IMR-90 (cell line): ENCODE measurements around the gene DCAF6. TPM values are rescaled to one million over a fixed set of nuclear protein-coding genes. Genes with fewer than 3 reads are reported as not detected.

Experiments
- ATAC-seq: fragments of 200-7000 bp; cut with Tn5 transposase; 2 replicates; pipeline ENCODE4 v1.9.1; 2020; ENCODE audit warnings: low read depth, mild to moderate bottlenecking, moderate library complexity
- BruUV-seq: library from RNA; stranded (reverse); fragments of 400-500 nt; replicated peaks from 2 replicates; lab custom pipeline; 2021; lab: Mats Ljungman, UMichigan
- CTCF ChIA-PET: fragments of 300-600 bp; formaldehyde crosslinking; extraction: SDS; loops from one replicate; lab custom pipeline; 2021; ENCODE audit warnings: antibody characterized with exemption; lab: Yijun Ruan, JAX
- POLR2A ChIA-PET: fragments of 300-600 bp; sonication (Branson Sonifier 250); formaldehyde crosslinking; loops from one replicate; lab custom pipeline; 2022; ENCODE audit warnings: antibody characterized with exemption; ENCODE audit not compliant: unreplicated experiment; lab: Charles Lee
- DNase-seq: peaks from one replicate; pipeline ENCODE4 v3.0.0; 2013
- H2AFZ ChIP-seq: replicated peaks from 2 replicates; pipeline ENCODE3; 2013; ENCODE audit warnings: low read length, mild to moderate bottlenecking; ENCODE audit not compliant: poor library complexity
- H2AK5ac ChIP-seq: 2 replicates; pipeline ENCODE4 v1.6.1; 2013; ENCODE audit warnings: low read depth, low read length, inconsistent platforms
- H2AK9ac ChIP-seq: replicated peaks from 2 replicates; pipeline ENCODE3; 2013; ENCODE audit warnings: mild to moderate bottlenecking, low read depth, low read length, moderate library complexity; ENCODE audit not compliant: poor library complexity
- H2BK120ac ChIP-seq: 2 replicates; pipeline ENCODE4 v1.6.1; 2013; ENCODE audit warnings: low read depth, low read length, inconsistent platforms
- H2BK15ac ChIP-seq: 3 replicates; pipeline ENCODE4 v1.6.1; 2013; ENCODE audit warnings: low read depth, low read length, inconsistent platforms
- H2BK20ac ChIP-seq: 2 replicates; pipeline ENCODE4 v1.6.1; 2013; ENCODE audit warnings: low read depth, mild to moderate bottlenecking, inconsistent platforms, low read length, moderate library complexity
- H2BK5ac ChIP-seq: 2 replicates; pipeline ENCODE4 v1.6.1; 2013; ENCODE audit warnings: mild to moderate bottlenecking, low read depth, low read length, inconsistent platforms; ENCODE audit not compliant: poor library complexity, severe bottlenecking
- H3K14ac ChIP-seq: replicated peaks from 2 replicates; pipeline ENCODE4 v1.6.1; 2013; ENCODE audit warnings: low read depth, low read length, inconsistent platforms
- H3K18ac ChIP-seq: 2 replicates; pipeline ENCODE4 v1.6.1; 2013; ENCODE audit warnings: low read depth, low read length, control low read depth
- H3K23ac ChIP-seq: 2 replicates; pipeline ENCODE4 v1.6.1; 2013; ENCODE audit warnings: low read depth, low read length, inconsistent platforms
- H3K27ac ChIP-seq: 2 replicates; pipeline ENCODE4 v1.5.1; 2013; ENCODE audit warnings: mild to moderate bottlenecking, control low read depth, low read length; ENCODE audit not compliant: insufficient read depth
- H3K27me3 ChIP-seq: 2 replicates; pipeline ENCODE4 v1.6.1; 2013; ENCODE audit warnings: low read length; ENCODE audit not compliant: control insufficient read depth, insufficient read depth
- H3K36me3 ChIP-seq: 2 replicates; pipeline ENCODE4 v1.6.1; 2013; ENCODE audit warnings: low read length, mixed read lengths; ENCODE audit not compliant: control insufficient read depth, insufficient read depth
- H3K4ac ChIP-seq: 2 replicates; pipeline ENCODE4 v1.6.1; 2013; ENCODE audit warnings: low read depth, low read length, inconsistent platforms
- H3K4me1 ChIP-seq: 2 replicates; pipeline ENCODE4 v1.6.1; 2013; ENCODE audit warnings: low read length, mixed read lengths; ENCODE audit not compliant: control insufficient read depth, insufficient read depth
- H3K4me2 ChIP-seq: 2 replicates; pipeline ENCODE4 v1.6.1; 2013; ENCODE audit warnings: low read depth, mild to moderate bottlenecking, control low read depth, low read length, moderate library complexity
- H3K4me3 ChIP-seq: 2 replicates; pipeline ENCODE4 v1.5.1; 2013; ENCODE audit warnings: low read depth, mild to moderate bottlenecking, control low read depth, low read length, moderate library complexity; ENCODE audit not compliant: insufficient read depth
- H3K56ac ChIP-seq: 2 replicates; pipeline ENCODE4 v1.6.1; 2013; ENCODE audit warnings: low read length, inconsistent platforms; ENCODE audit not compliant: insufficient read depth; ENCODE audit errors: extremely low read depth
- H3K79me1 ChIP-seq, 2 experiments: 2 replicates each; pipeline ENCODE4 v1.6.1; 2013; ENCODE audit warnings: low read length in 2 of 2, inconsistent platforms in 1 of 2, low read depth in 1 of 2
- H3K9ac ChIP-seq: 2 replicates; pipeline ENCODE4 v1.6.1; 2013; ENCODE audit warnings: low read depth, low read length, control low read depth
- H3K9me1 ChIP-seq: 2 replicates; pipeline ENCODE4 v1.6.1; 2013; ENCODE audit warnings: low read length, inconsistent platforms; ENCODE audit not compliant: insufficient read depth
- H3K9me3 ChIP-seq: 2 replicates; pipeline ENCODE4 v1.6.1; 2013; ENCODE audit warnings: low read length; ENCODE audit not compliant: control insufficient read depth, insufficient read depth
- H4K20me1 ChIP-seq: 2 replicates; pipeline ENCODE4 v1.6.1; 2013; ENCODE audit warnings: low read length, inconsistent platforms; ENCODE audit not compliant: insufficient read depth
- H4K5ac ChIP-seq: 2 replicates; pipeline ENCODE4 v1.6.1; 2013; ENCODE audit warnings: mild to moderate bottlenecking, low read depth, low read length, control low read depth
- H4K8ac ChIP-seq, 2 experiments: 2 replicates each; pipeline ENCODE4 v1.6.1; 2013; ENCODE audit warnings: low read depth in 2 of 2, low read length in 2 of 2, control low read depth in 1 of 2, inconsistent platforms in 1 of 2
- H4K91ac ChIP-seq: 2 replicates; pipeline ENCODE4 v1.6.1; 2013; ENCODE audit warnings: low read depth, low read length, inconsistent platforms; ENCODE audit not compliant: insufficient read depth
- BHLHE40 ChIP-seq: fragments of 150-350 bp; IDR thresholded peaks from 2 replicates; pipeline ENCODE4 v1.6.1; 2016; ENCODE audit warnings: mild to moderate bottlenecking, low read depth, low read length
- CHD1 ChIP-seq: IDR thresholded peaks from 2 replicates; pipeline ENCODE4 v1.6.1; 2012; ENCODE audit warnings: low read depth, low read length, improper control_type of control experiment
- MAZ ChIP-seq: IDR thresholded peaks from 2 replicates; pipeline ENCODE4 v1.6.1; 2012; ENCODE audit warnings: low read depth, mild to moderate bottlenecking, low read length, improper control_type of control experiment, moderate library complexity, borderline replicate concordance
- NFE2L2 ChIP-seq: fragments of 150-350 bp; IDR thresholded peaks from 2 replicates; pipeline ENCODE4 v1.6.1; 2016; ENCODE audit warnings: low read depth, mild to moderate bottlenecking, low read length
- POLR2A ChIP-seq: IDR thresholded peaks from 2 replicates; pipeline ENCODE4 v1.6.1; 2012; ENCODE audit warnings: mild to moderate bottlenecking, low read depth, low read length
- WGBS, 2 experiments: methylation state at CpG; one replicate each; pipeline versions ENCODE4 v1.1.5 to v1.1.7; 2013; ENCODE audit warnings: missing lambda C conversion rate in 2 of 2; ENCODE audit not compliant: insufficient read length in 1 of 2; ENCODE audit errors: extremely low coverage in 2 of 2; 5-methylcytosine and 5-hydroxymethylcytosine counted together
- dilution Hi-C: fragments of 300-500 bp; cut with HindIII; formaldehyde crosslinking; loops from one replicate; pipeline ENCODE4 v1.14.3; 2018; ENCODE audit warnings: low sequenced_read_pairs; ENCODE audit not compliant: unreplicated experiment
- in situ Hi-C: fragments of 300-500 bp; cut with MboI; formaldehyde crosslinking; loops from 3 replicates; pipeline ENCODE4 v1.14.3; 2019; ENCODE audit warnings: low sequenced_read_pairs, inconsistent platforms, mixed read lengths
- intact Hi-C: fragments of 100-400 bp; cut with micrococcal nuclease; formaldehyde crosslinking; loops from 2 replicates; pipeline ENCODE4 v1.10.0; 2022
- polyA plus RNA-seq, 3 experiments: library from polyadenylated mRNA; depleted of rRNA; stranded (reverse); fragments of >200 nt; gene quantifications; 2 replicates each; pipeline ENCODE4 v1.2.3, GENCODE V29; 2012; ENCODE audit warnings: low replicate concordance in 1 of 3
- total RNA-seq: library from RNA; depleted of rRNA; stranded (reverse); fragments of >200 nt; gene quantifications from 2 replicates; pipeline ENCODE4 v1.2.3, GENCODE V29; 2012
- TF ChIP-seq, protein P1 (sequence below): conservative IDR thresholded peaks from 2 replicates; pipeline ENCODE4 v1.5.1; 2012; ENCODE audit warnings: mild to moderate bottlenecking, low read depth, low read length, improper control_type of control experiment

The DCAF6 gene
- total and polyA plus RNA-seq, 2 of the 4 experiments (the other 2 are of a cell fraction), result 60.4 to 88.7 TPM

DNA sequence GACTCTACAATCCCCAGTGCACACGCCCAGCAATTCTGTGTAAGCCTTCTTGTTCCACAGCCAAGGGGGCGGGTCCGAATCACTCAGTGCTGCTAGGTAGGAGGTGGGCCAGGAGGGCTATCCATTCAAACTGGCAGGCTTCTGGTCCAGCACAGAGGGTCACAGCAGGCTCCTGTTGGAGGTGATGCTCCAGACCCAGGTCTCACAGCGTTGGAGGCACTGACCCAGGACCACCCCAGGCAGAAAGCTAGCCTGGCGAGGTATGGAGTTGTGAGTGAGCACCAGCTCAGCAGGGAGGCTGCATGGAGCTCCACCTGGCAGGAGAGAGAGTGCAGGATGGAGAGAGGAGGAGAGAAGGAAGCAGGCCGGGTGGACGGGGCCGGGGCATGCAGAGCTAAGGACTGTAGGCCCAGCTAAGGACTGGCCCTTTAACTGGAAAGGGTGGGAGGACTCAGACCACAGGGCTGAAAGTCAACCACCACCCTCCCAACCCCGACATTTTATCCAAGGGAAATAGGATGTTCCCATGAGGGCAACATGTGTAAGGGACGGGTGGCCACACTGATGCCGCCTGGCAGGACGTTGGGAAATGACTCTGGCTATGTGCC lies 161.5 kb downstream of the DCAF6 start:
- ATAC-seq, result no peak
- Histone ChIP-seq H2BK20ac (no peak overlapping the region), H4K20me1 (no peaks in the 10 kb centered on the region), H3K14ac (no peak overlapping the region), H4K5ac (no peak overlapping the region), H3K27me3 (no peaks in the 10 kb centered on the region), H3K56ac (no peak overlapping the region), H2AFZ (no peak overlapping the region), H3K36me3 (peaks cover 26% of the 10 kb centered on the region), H3K4me1 (no peaks in the 10 kb centered on the region), H3K9me1 (no peaks in the 10 kb centered on the region; the same call in 1 of the 2 replicates), H3K4me2 (no peak overlapping the region), H3K9me3 (no peaks in the 10 kb centered on the region), H3K4me3 (no peak overlapping the region), H3K9ac (no peak overlapping the region), H3K18ac (no peak overlapping the region), H3K27ac (no peak overlapping the region), H2AK9ac (no peak overlapping the region), H2BK15ac (no peak overlapping the region), H4K8ac (no peak overlapping the region), H2AK5ac (no peak overlapping the region), H3K4ac (no peak overlapping the region), H2BK5ac (no peak overlapping the region), H2BK120ac (no peak overlapping the region), H3K23ac (no peak overlapping the region), H4K91ac (no peak overlapping the region), H3K79me1 (no peaks in the 10 kb centered on the region; a peak in 1 of 4 replicates)
- WGBS, 2 experiments, result 100% methylated on average over 2 of the region's 12 CpGs; no CpG with 5 or more reads in 1 of the 2 experiments
- no TSS peak for BruUV-seq
- intact Hi-C loops (no loop called here), dilution Hi-C loops (no loop called here), in situ Hi-C loops (no loop called here)
- ChIA-PET POLR2A (no interaction called here), CTCF (interaction anchor here (1.4 kb wide), 1 partner anchor 16 kb away, joined by 3 read pairs; no protein-coding TSS in a partner anchor)
- no peak for DNase-seq
- TF ChIP-seq, protein P1, sequence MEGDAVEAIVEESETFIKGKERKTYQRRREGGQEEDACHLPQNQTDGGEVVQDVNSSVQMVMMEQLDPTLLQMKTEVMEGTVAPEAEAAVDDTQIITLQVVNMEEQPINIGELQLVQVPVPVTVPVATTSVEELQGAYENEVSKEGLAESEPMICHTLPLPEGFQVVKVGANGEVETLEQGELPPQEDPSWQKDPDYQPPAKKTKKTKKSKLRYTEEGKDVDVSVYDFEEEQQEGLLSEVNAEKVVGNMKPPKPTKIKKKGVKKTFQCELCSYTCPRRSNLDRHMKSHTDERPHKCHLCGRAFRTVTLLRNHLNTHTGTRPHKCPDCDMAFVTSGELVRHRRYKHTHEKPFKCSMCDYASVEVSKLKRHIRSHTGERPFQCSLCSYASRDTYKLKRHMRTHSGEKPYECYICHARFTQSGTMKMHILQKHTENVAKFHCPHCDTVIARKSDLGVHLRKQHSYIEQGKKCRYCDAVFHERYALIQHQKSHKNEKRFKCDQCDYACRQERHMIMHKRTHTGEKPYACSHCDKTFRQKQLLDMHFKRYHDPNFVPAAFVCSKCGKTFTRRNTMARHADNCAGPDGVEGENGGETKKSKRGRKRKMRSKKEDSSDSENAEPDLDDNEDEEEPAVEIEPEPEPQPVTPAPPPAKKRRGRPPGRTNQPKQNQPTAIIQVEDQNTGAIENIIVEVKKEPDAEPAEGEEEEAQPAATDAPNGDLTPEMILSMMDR, result no peak
- TF ChIP-seq MAZ, result no peak
- no peak for TF ChIP-seq CHD1
- TF ChIP-seq NFE2L2, result no peak
- TF ChIP-seq BHLHE40, result no peak
- TF ChIP-seq POLR2A, result no peak
